HG03565 (cell line): Measurements from ENCODE around the gene SIPA1.

ENCODE experiments used
- ATAC-seq: cut with Tn5 transposase; IDR thresholded peaks from one replicate; pipeline ENCODE4 v1.9.1; 2021; ENCODE audit warnings: mild to moderate bottlenecking, moderate library complexity; ENCODE audit not compliant: unreplicated experiment

Gene SIPA1

GRCh38 chr11:65698205-65698604, 60.3 kb downstream of the SIPA1 start:
- ATAC-seq = no peak

GRCh38 chr11:65699306-65699705, 61.4 kb downstream of the SIPA1 start:
- ATAC-seq = no peak

- ATAC-seq = no peak
These were observed 62.5 kb downstream of the SIPA1 start for GRCh38 chr11:65700399-65700798.
